ENCODE data around the gene PRMT1. TPM values are rescaled to one million over a fixed set of nuclear protein-coding genes. Genes with fewer than 3 reads are reported as not detected.
A peak's percentile ranks its signal among the peaks of the same experiment; 100 is the strongest.

The PRMT1 gene
- total and polyA plus RNA-seq, 2 of the 13 experiments (the other 11 are each of a cell fraction or from before 2014, with no cell fraction given) = 324 to 374 TPM

DNA sequence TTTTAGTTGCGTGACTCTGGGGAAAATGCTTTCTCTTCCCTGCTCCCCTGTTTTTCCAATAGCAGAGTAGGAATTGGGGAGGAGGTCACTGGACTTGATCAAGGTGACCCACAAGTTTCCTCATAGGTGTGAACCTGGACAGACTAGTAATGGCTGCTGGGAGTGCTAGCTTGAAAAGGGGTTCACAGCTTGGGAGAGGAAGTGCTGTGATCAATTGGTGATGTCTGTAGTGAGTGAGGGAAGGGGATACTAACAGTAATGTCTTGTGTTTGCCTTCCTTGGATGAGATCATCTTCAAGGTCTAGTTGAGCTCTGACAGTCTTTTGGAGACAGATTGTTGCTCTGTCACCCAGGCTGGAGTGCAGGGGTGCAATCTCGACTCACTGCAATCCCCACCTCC lies 9.6 kb upstream of the PRMT1 start:
- peak overlapping the region; percentile 98 for H3K4me2 ChIP-seq (ENCODE audit: low read depth, low read length)
- H3K9me3 ChIP-seq (ENCODE audit: low read length) = no peaks in the 10 kb centered on the region
- TF ChIP-seq DPF2 (CRISPR knock-in tag; IDR thresholded peaks at IDR 0.05; ENCODE audit: borderline replicate concordance, low read depth) (no peak), IRF2 (CRISPR knock-in tag; IDR thresholded peaks at IDR 0.05) (no peak), ZFP90 (CRISPR knock-in tag; IDR thresholded peaks at IDR 0.05; ENCODE audit: borderline replicate concordance) (no peak), MED13 (CRISPR knock-in tag; IDR thresholded peaks at IDR 0.05) (no peak), ZNF709 (CRISPR knock-in tag; IDR thresholded peaks at IDR 0.05) (no peak), NRL (CRISPR knock-in tag; IDR thresholded peaks at IDR 0.05; ENCODE audit: borderline replicate concordance) (no peak), ZFP37 (CRISPR knock-in tag; IDR thresholded peaks at IDR 0.05; ENCODE audit: borderline replicate concordance) (no peak), KLF12 (CRISPR knock-in tag; IDR thresholded peaks at IDR 0.05; ENCODE audit: borderline replicate concordance) (no peak), ZNF598 (CRISPR knock-in tag; IDR thresholded peaks at IDR 0.05; ENCODE audit: borderline replicate concordance) (no peak), SRSF4 (IDR thresholded peaks at IDR 0.05; ENCODE audit: low read depth, low read length, poor library complexity, severe bottlenecking) (no peak), ZNF772 (CRISPR knock-in tag; IDR thresholded peaks at IDR 0.05) (no peak), ZNF24 (IDR thresholded peaks at IDR 0.05) (no peak)
- TF ChIP-seq, protein P1, sequence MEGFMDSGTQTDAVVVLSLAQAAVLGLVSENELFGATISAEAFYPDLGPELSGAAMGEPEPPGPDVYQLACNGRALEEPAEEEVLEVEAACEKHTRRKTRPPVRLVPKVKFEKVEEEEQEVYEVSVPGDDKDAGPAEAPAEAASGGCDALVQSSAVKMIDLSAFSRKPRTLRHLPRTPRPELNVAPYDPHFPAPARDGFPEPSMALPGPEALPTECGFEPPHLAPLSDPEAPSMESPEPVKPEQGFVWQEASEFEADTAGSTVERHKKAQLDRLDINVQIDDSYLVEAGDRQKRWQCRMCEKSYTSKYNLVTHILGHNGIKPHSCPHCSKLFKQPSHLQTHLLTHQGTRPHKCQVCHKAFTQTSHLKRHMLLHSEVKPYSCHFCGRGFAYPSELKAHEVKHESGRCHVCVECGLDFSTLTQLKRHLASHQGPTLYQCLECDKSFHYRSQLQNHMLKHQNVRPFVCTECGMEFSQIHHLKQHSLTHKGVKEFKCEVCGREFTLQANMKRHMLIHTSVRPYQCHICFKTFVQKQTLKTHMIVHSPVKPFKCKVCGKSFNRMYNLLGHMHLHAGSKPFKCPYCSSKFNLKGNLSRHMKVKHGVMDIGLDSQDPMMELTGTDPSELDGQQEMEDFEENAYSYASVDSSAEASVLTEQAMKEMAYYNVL (CRISPR knock-in tag; IDR thresholded peaks at IDR 0.05; ENCODE audit: borderline replicate concordance) = no peak
- peaks cover 40% of the 10 kb centered on the region for H3K4me1 ChIP-seq (ENCODE audit: insufficient read depth, low read length)
- in situ Hi-C loops (cut with HindIII; ENCODE audit: extremely low pct_ligation_motif_present, low pct_unique_long_range_greater_than_20kb) = no loop called here
- WGBS (ENCODE audit: low lambda C conversion rate) = 96% methylated on average over 2 of the region's 2 CpGs
- peak overlapping the region; percentile 90; the same call in 1 of the 2 replicates for H3K9ac ChIP-seq (ENCODE audit: insufficient read depth, low read depth, low read length)
- peaks cover 5% of the 10 kb centered on the region; the same call in 1 of the 2 replicates for H4K20me1 ChIP-seq (ENCODE audit: insufficient read depth, low read length)
- H3K27ac ChIP-seq (ENCODE audit: extremely low read length, insufficient read depth, low read length) = peak overlapping the region; percentile 20
- no TSS peak for BruUV-seq (replicated peaks)
- H2AFZ ChIP-seq (ENCODE audit: low read length) = no peak overlapping the region
- DNase-seq (ENCODE audit: low spot score) = no peak
- CTCF ChIA-PET (ENCODE audit: low intra/inter-chr PET ratio, low total read pairs) = no interaction called here
- no peak for ATAC-seq
- H3K79me2 ChIP-seq (ENCODE audit: insufficient read depth, low read length) = peaks cover 30% of the 10 kb centered on the region
- H3K4me3 ChIP-seq (replicated peaks in 1 of 3; ENCODE audit: insufficient read depth in 1 of 3, low read depth in 2 of 3, low read length in 3 of 3) = no peak overlapping the region; a peak in 1 of 6 replicates
- intact Hi-C loops (cut with micrococcal nuclease; ENCODE audit: unreplicated experiment) = no loop called here
- no peak for FAIRE-seq
- H3K27me3 ChIP-seq (ENCODE audit: control insufficient read depth in 1 of 2, insufficient read depth in 2 of 2, low read length in 2 of 2) = no peaks in the 10 kb centered on the region; a peak in 2 of 5 replicates
- peaks cover 6 to 15% of the 10 kb centered on the region in 2 experiments; a peak in 4 of 5 replicates for H3K36me3 ChIP-seq (replicated peaks in 1 of 2; ENCODE audit: control insufficient read depth in 1 of 2, insufficient read depth in 2 of 2, low read length in 2 of 2)
- POLR2A ChIA-PET = interaction anchor here (1.1 to 5.7 kb wide), 2 partner anchors 9 to 26 kb away, joined by 6 to 92 read pairs; partner anchors contain the start of genes RRAS and SCAF1

All from HepG2 (cell line).